T-helper 9 cell (primary cell): ENCODE data around the gene SULF2.

Source experiments
- DNase-seq: peaks from one replicate; pipeline ENCODE4 v3.0.0-alpha.2; 2020

SULF2 gene

GRCh38 chr20:47667531-47668312 lies 117.6 kb downstream of the SULF2 start:
- DNase-seq, result no peak

GRCh38 chr20:47667086-47667485 lies 118.2 kb downstream of the SULF2 start:
- DNase-seq, result no peak

- no peak for DNase-seq
These were observed 119.0 kb downstream of the SULF2 start for GRCh38 chr20:47666304-47666703.

- no peak for DNase-seq
These were observed 119.9 kb downstream of the SULF2 start for GRCh38 chr20:47665221-47665991.

- no peak for DNase-seq
These were observed 120.5 kb downstream of the SULF2 start for GRCh38 chr20:47664744-47665143.

GRCh38 chr20:47664068-47664437 lies 121.2 kb downstream of the SULF2 start:
- DNase-seq, result no peak

GRCh38 chr20:47663354-47664067 lies 121.8 kb downstream of the SULF2 start:
- DNase-seq, result peak; percentile 66

- DNase-seq, result no peak
These were observed 122.6 kb downstream of the SULF2 start for GRCh38 chr20:47662483-47663353.

- no peak for DNase-seq
These were observed 123.6 kb downstream of the SULF2 start for GRCh38 chr20:47661714-47662113.

GRCh38 chr20:47660983-47661700 lies 124.1 kb downstream of the SULF2 start:
- DNase-seq, result no peak

- DNase-seq, result no peak
These were observed 124.7 kb downstream of the SULF2 start for GRCh38 chr20:47660602-47660905.

- DNase-seq, result no peak
These were observed 125.2 kb downstream of the SULF2 start for GRCh38 chr20:47659904-47660601.

GRCh38 chr20:47656318-47656717 lies 129.0 kb downstream of the SULF2 start:
- no peak for DNase-seq

- DNase-seq, result no peak
These were observed 129.6 kb downstream of the SULF2 start for GRCh38 chr20:47655635-47656034.

GRCh38 chr20:47654370-47654769 lies 130.9 kb downstream of the SULF2 start:
- DNase-seq, result no peak

GRCh38 chr20:47653869-47654268 lies 131.4 kb downstream of the SULF2 start:
- no peak for DNase-seq

GRCh38 chr20:47652794-47653193 lies 132.5 kb downstream of the SULF2 start:
- no peak for DNase-seq

GRCh38 chr20:47652301-47652700 lies 133.0 kb downstream of the SULF2 start:
- DNase-seq, result no peak

- no peak for DNase-seq
These were observed 136.3 kb downstream of the SULF2 start for GRCh38 chr20:47648943-47649342.

GRCh38 chr20:47647994-47648393 lies 137.3 kb downstream of the SULF2 start:
- no peak for DNase-seq

GRCh38 chr20:47645632-47646031 lies 139.6 kb downstream of the SULF2 start:
- DNase-seq, result no peak
